Medulla oblongata (tissue), 1 donor: ENCODE results near the gene PIP4P1.
"Not testable (repeated sequence)": the region's sequence is repeated elsewhere in the genome, so short reads cannot be mapped to it uniquely, and the experiment has no call there.

Experiments
- DNase-seq: peaks from one replicate; pipeline ENCODE4 v3.0.0-alpha.2; 2015; ENCODE audit errors: extremely low spot score

Gene PIP4P1

GRCh38 chr14:20476776-20477175, 15.5 kb upstream of the PIP4P1 start:
- DNase-seq = no peak

- DNase-seq = no peak
Observed at GRCh38 chr14:20472536-20473169, 11.4 kb upstream of the PIP4P1 start.

- DNase-seq = no peak
Observed at GRCh38 chr14:20470603-20470901, 9.3 kb upstream of the PIP4P1 start.

- DNase-seq = peak; percentile 51
Observed at GRCh38 chr14:20469890-20470602, 8.8 kb upstream of the PIP4P1 start.

- DNase-seq = peak; percentile 89
Observed at GRCh38 chr14:20469242-20469889, 8.1 kb upstream of the PIP4P1 start, which contains the start of gene PNP. Gene PNP (plus strand): TSS chr14:20469406. CDS start chr14:20469525, 119 bp downstream.

GRCh38 chr14:20468764-20469241, 7.6 kb upstream of the PIP4P1 start:
- peak; percentile 40 for DNase-seq

- DNase-seq = peak; percentile 15
Observed at GRCh38 chr14:20460458-20461224, 593 bp downstream of the PIP4P1 start.

- no peak for DNase-seq
Observed at GRCh38 chr14:20458031-20458789, 3.0 kb downstream of the PIP4P1 start.

- no peak for DNase-seq
Observed at GRCh38 chr14:20456971-20457370, 4.3 kb downstream of the PIP4P1 start.

GRCh38 chr14:20455355-20456300, 5.6 kb downstream of the PIP4P1 start:
- DNase-seq = no peak

- DNase-seq = peak; percentile 100
Observed at GRCh38 chr14:20454516-20455354, 6.5 kb downstream of the PIP4P1 start, which contains the start of the genes APEX1 and OSGEP. Gene APEX1 (plus strand): TSS chr14:20455226. CDS start chr14:20455646, 420 bp downstream. Gene OSGEP (minus strand): TSS chr14:20454812. CDS start chr14:20454683, 129 bp downstream.

- not testable (repeated sequence) for DNase-seq
Observed at GRCh38 chr14:20452831-20453230, 8.4 kb downstream of the PIP4P1 start.

- no peak for DNase-seq
Observed at GRCh38 chr14:20446889-20447288, 14.3 kb downstream of the PIP4P1 start.

- DNase-seq = not testable (repeated sequence)
Observed at GRCh38 chr14:20443650-20444049, 17.6 kb downstream of the PIP4P1 start.

- no peak for DNase-seq
Observed at GRCh38 chr14:20441461-20441860, 19.8 kb downstream of the PIP4P1 start.

- DNase-seq = no peak
Observed at GRCh38 chr14:20440882-20441281, 20.4 kb downstream of the PIP4P1 start.

- DNase-seq = no peak
Observed at GRCh38 chr14:20440465-20440864, 20.8 kb downstream of the PIP4P1 start.

- no peak for DNase-seq
Observed at GRCh38 chr14:20438664-20439063, 22.6 kb downstream of the PIP4P1 start.

- no peak for DNase-seq
Observed at GRCh38 chr14:20436363-20436755, 24.9 kb downstream of the PIP4P1 start.
